GM21825 (cell line): ENCODE data around the gene CCDC124.
"Not testable (repeated sequence)": the region's sequence is repeated elsewhere in the genome, so short reads cannot be mapped to it uniquely, and the experiment has no call there.

Experiments
- ATAC-seq: cut with Tn5 transposase; IDR thresholded peaks from one replicate; pipeline ENCODE4 v1.9.1; 2021; ENCODE audit warnings: mild to moderate bottlenecking, moderate library complexity; ENCODE audit not compliant: unreplicated experiment

Gene CCDC124, protein sequence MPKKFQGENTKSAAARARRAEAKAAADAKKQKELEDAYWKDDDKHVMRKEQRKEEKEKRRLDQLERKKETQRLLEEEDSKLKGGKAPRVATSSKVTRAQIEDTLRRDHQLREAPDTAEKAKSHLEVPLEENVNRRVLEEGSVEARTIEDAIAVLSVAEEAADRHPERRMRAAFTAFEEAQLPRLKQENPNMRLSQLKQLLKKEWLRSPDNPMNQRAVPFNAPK

GRCh38 chr19:17932485-17933338 lies at the start of gene CCDC124:
TSS of gene CCDC124 (plus strand) at chr19:17933015. CDS start at chr19:17936421, 3,406 bp downstream.
- peak; percentile 75 for ATAC-seq

GRCh38 chr19:17883627-17884410 lies 49.0 kb upstream of the CCDC124 start:
- no peak for ATAC-seq

- ATAC-seq: no peak
These were observed 46.3 kb upstream of the CCDC124 start for GRCh38 chr19:17886515-17886914.

DNA sequence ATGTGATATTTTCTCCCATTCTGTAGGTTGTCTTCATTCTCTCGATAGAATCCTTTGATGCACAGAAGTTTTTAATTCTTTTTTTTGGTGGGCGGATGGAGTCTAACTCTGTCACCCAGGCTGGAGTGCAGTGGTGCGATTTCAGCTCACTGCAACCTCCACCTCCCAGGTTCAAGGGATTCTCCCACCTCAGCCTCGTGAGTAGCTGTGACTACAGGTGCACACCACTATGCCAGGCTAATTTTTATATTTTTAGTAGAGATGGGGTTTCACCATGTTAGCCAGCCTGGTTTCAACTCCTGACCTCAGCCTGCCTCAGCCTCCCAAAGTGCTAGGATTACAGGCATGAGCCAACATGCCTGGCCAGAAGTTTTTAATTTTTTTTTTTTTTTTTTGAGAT lies 45.6 kb upstream of the CCDC124 start:
- not testable (repeated sequence) for ATAC-seq

- ATAC-seq: no peak
These were observed 44.6 kb upstream of the CCDC124 start for GRCh38 chr19:17888260-17888659.

GRCh38 chr19:17889609-17890214 lies 43.1 kb upstream of the CCDC124 start:
- no peak for ATAC-seq

DNA sequence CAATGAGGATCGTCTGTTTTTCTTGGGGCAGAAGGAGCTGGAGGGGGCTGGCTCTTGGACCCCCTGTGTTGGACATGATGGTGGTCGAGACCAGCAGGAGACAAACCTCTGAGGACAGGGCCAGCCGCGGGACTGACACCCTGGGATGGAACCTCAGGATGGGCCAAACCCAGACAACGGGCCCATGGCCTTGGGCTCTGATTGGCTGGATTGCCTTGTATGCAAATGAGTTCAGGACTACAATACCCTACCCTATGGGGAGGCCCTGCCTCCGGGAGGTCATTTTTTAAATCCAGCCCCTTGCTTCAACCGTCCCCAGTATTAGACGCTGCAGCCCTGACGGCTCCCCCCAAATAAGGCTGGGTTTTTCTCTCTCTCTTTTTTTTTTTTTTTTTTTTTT lies 39.0 kb upstream of the CCDC124 start:
- ATAC-seq: no peak

GRCh38 chr19:17902701-17903100 lies 30.1 kb upstream of the CCDC124 start:
- ATAC-seq: no peak

DNA sequence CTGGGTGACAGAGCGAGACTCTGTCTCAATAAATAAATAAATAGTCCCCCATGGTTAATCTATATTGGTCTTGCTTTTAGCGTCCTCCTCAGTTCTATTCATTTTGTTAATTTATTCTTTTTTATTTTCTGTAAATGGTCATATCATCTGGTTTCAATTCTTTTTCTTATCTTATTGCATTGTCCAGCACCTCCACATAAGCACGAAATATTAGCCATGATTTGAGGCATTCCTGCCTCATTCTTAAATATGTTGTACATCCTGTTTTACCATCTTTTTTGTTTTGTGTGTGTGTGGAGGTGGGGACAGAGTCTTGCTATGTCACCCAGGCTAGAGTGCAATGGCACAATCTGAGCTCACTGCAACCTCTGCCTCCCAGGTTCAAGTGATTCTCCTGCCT lies 24.6 kb upstream of the CCDC124 start:
- ATAC-seq: no peak

GRCh38 chr19:17909003-17909732 lies 23.6 kb upstream of the CCDC124 start:
- no peak for ATAC-seq

DNA sequence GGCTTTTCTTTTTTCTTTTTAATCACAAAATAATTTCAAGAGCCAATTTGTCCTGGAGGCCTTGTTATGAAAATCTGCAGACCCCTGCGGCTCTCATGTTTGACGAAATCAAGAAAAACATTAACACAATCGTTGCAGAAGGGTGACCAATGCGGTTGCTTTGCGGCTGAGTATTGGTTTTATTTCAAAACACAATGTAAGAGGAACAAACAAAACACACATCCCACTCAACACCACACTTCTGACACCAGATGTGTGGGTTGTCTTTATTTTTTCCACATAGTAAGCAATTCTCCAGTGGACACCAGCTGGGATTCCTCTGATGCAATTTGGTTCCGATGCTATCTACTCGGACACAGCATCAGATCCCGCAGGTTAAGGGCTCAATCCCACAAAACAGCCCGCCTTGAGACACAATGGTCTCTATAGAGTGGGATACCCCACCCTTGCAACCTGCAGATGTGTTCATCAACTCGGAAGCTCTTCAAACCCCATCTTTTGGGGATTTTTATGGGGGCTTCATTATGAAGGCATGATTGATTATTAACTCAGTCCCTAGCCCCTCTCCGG lies 21.9 kb upstream of the CCDC124 start:
- no peak for ATAC-seq

DNA sequence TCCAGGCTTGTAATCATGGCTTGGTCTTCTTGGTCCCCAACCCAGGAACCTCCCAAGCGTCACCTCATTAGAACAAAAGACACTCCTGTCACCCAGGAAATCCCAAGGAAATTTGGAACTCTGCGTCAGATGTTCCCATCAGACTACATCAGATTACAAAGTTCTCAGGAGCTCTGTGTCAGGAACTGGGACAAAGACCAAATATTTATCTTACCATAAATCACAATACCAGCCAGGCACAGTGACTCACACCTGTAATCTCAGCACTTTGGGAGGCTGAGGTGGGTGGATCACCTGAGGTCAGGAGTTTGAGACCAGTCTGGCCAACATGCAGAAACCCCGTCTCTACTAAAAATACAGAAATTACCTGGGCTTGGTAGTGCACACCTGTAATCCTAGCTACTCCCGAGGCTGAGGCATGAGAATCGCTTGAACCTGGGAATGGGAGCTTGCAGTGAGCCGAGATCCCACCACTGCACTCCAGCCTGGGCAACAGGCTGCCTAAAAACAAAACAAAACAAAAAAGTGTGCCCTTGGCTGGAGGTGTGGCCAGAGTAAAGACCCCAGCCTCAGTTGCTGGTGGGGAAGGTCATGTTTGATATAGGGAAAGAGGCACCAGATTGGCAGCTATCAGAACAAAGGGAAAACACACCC lies 16.7 kb upstream of the CCDC124 start:
- no peak for ATAC-seq

- ATAC-seq: not testable (repeated sequence)
These were observed 14.7 kb upstream of the CCDC124 start for GRCh38 chr19:17918151-17918550.

DNA sequence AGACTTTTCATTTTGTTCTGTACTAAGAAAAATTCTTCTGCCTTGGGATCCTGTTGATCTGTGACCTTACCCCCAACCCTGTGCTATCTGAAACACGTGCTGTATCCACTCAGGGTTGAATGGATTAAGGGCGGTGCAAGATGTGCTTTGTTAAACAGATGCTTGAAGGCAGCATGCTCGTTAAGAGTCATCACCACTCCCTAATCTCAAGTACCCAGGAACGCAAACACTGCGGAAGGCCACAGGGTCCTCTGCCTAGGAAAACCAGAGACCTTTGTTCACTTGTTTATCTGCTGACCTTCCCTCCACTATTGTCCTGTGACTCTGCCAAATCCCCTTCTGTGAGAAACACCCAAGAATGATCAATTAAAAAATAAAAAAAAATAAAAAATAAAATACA lies 13.7 kb upstream of the CCDC124 start:
- ATAC-seq: not testable (repeated sequence)

- ATAC-seq: no peak
These were observed 12.3 kb upstream of the CCDC124 start for GRCh38 chr19:17920527-17920926.

- no peak for ATAC-seq
These were observed 10.7 kb upstream of the CCDC124 start for GRCh38 chr19:17922138-17922537.

DNA sequence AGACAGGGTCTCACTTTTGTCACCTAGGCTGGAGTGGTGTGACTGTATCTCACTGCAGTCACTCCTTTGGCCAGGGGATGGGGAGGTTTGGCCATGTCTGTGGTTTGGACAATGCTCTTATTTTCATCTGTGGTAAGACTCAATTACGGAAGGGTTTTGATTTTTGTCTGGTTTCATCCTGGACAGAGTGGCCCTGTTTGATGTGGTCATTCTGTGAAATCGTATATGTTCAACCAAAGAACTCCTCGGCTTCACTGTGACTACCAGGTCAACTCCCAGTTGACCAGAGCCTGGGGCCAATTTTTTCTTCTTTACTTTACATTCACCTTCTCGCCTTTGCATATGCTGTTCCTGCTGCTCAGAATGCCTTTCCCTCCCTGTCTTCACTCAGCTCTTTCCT lies 6.8 kb upstream of the CCDC124 start:
- no peak for ATAC-seq

DNA sequence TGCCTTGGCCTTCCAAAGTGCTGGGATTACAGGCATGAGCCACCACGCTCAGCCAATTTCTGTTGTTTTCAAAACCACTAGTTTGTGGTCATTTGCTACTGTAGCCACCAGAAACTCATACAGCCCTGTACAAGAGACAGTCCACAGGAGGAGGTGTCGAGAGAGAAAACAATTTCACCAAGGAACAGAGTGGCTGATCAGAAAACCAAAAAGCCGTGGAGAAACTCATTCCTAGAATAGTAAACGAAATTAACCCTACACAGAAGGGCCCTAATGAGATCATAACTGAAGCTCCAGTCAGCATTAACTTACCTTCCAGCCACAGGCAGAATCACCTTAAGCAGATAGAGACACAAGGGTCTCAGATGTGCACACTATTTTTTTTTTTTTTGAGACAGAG lies 3.8 kb upstream of the CCDC124 start:
- no peak for ATAC-seq

- no peak for ATAC-seq
These were observed 1.2 kb upstream of the CCDC124 start for GRCh38 chr19:17931532-17932191.
